Measurements from ENCODE around the gene GPR161.

GRCh38 chr1:168045311-168045710 is 91.4 kb downstream of the GPR161 start:
- TF ChIP-seq CTCF (IDR thresholded peaks at IDR 0.05) (no peak), POLR2A (IDR thresholded peaks at IDR 0.05) (no peak)
